Measurements from ENCODE around the gene GABRB1.

GABRB1 gene

DNA sequence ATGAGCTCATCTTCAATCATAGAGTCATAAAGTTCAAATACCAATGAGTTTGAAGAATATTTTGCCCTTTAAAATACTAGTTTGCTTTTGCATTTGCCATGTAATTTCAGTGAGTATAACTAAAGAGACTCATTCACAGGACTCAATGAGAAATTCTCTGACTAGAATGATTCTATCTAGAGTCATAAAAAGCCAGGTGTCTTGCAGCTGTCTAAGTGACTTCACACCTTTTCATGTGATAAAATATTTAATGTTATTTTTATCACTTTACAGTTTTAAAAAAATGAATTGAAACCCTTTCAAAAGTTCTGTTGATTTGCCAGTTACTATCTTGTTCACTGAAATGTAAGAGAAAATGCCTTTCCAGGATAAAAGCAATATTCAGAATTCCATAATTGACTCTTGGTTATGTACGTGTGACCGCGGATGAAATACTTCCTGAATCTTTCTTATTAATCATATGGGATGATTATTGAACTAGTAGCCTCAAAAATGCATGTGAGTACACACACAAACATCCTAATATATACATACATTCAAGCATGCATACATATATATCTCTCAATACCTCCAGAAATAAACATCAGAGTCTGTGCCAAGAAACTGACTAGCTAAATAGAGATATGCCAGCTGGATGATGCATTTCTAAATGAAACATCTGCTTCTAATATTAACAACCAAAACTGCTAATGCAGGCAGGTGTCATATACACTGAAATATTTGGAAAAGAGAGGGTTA, 87.0 kb downstream of the GABRB1 start:
- no peak overlapping the region for H3K4me3 ChIP-seq (ENCODE audit: low read depth, low read length)
- in situ Hi-C loops (cut with HindIII; ENCODE audit: low sequenced_read_pairs): no loop called here
- DNase-seq (ENCODE audit: low read depth): no peak
- TF ChIP-seq, protein P1, sequence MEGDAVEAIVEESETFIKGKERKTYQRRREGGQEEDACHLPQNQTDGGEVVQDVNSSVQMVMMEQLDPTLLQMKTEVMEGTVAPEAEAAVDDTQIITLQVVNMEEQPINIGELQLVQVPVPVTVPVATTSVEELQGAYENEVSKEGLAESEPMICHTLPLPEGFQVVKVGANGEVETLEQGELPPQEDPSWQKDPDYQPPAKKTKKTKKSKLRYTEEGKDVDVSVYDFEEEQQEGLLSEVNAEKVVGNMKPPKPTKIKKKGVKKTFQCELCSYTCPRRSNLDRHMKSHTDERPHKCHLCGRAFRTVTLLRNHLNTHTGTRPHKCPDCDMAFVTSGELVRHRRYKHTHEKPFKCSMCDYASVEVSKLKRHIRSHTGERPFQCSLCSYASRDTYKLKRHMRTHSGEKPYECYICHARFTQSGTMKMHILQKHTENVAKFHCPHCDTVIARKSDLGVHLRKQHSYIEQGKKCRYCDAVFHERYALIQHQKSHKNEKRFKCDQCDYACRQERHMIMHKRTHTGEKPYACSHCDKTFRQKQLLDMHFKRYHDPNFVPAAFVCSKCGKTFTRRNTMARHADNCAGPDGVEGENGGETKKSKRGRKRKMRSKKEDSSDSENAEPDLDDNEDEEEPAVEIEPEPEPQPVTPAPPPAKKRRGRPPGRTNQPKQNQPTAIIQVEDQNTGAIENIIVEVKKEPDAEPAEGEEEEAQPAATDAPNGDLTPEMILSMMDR (IDR thresholded peaks at IDR 0.05; ENCODE audit: low read depth, low read length, missing control alignments): no peak

DNA sequence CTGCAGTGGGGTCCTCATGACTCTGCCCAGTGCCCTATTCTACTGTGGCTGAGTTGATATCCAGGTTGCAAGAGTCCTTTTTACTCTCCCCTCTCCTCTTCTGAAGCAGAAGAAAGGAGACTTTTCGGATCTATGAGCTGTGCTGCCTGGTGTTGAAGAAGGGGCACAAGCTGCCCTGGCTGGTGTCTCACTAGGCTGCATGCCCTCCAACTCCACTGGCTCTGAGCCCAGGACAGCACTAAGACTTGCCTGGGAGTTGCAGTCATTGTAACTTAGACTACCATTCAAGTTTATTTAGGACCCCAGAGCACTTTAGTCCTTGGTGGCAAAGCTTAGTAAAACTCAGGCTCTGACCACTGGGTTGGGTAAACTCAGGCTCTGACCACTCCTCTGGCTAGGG, 89.4 kb downstream of the GABRB1 start:
- TF ChIP-seq, protein P1 (IDR thresholded peaks at IDR 0.05; ENCODE audit: low read depth, low read length, missing control alignments): no peak
- no peak for DNase-seq (ENCODE audit: low read depth)
- in situ Hi-C loops (cut with HindIII; ENCODE audit: low sequenced_read_pairs): no loop called here
- H3K4me3 ChIP-seq (ENCODE audit: low read depth, low read length): no peak overlapping the region

DNA sequence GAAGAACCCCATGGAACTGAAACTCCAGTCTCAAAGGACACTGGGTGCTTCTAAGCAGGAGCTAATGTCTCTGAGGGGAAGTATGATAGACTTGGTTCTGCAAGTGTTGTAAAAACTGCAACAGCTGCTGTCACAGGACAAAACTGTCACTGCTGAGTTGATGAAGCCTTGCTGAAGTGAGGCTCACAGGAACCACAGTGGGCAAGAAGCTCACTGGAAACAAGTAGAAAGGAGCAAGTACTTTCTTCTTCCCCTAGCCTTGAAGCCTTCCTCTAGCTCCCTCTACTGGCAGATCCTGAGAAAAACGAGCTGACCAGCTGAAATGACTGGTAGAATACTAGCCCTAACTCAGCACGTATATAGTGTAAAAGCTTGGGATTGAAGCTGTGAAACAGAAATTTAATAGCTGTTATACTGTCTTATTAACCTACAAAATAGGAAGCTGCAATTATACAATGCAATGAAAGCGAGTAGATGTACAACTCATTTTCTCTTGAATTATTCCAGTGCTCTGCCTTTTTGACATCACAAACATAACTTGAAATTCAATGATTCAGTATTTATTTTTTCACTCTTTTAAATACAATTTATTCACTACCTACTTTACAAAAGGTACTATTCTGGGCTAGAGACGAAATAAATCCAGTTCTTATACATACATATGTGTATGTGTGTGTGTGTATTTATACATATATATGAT, 91.4 kb downstream of the GABRB1 start:
- DNase-seq (ENCODE audit: low read depth): peak; percentile 70
- in situ Hi-C loops (cut with HindIII; ENCODE audit: low sequenced_read_pairs): no loop called here
- TF ChIP-seq, protein P1 (IDR thresholded peaks at IDR 0.05; ENCODE audit: low read depth, low read length, missing control alignments): peak; percentile 97
- H3K4me3 ChIP-seq (ENCODE audit: low read depth, low read length): no peak overlapping the region

DNA sequence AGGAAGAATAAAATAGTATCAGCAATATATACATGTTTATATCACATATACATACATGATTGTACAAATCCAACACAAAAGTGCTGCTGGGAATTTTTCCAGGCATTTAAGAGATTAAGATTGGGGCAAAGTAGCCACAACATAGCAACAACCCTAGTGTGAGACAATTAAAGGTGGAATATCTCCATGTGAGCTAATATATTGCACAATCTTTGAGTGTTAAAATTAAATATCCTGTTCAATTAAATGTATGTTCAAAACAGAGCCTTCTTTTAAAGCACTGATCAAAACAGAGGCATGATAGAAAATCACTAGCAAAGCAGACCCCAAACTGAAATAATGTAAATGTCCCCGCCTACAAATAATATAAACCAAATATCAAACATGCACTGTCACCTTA, 97.6 kb downstream of the GABRB1 start:
- H3K4me3 ChIP-seq (ENCODE audit: low read depth, low read length): no peak overlapping the region
- no peak for DNase-seq (ENCODE audit: low read depth)
- in situ Hi-C loops (cut with HindIII; ENCODE audit: low sequenced_read_pairs): no loop called here
- TF ChIP-seq, protein P1 (IDR thresholded peaks at IDR 0.05; ENCODE audit: low read depth, low read length, missing control alignments): no peak

DNA sequence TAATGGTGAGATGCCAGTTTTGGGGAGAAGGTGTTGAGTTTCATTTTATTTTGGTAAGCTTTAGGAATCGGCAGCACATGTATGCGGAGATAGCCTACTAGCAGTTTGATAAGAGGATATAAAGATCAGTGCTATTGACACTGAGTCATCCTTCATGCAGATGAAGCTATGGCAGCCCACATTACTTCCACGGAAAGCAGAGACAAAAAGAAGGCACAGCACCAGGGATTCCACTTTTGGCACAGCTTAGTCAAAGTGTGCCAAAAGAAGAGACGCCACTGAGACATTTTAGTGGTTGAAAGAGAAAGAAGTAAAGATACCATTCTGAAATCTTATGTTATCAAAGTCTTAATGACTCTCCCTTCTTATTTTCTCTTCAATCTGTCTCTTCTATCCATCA, 103.8 kb downstream of the GABRB1 start:
- no peak overlapping the region for H3K4me3 ChIP-seq (ENCODE audit: low read depth, low read length)
- TF ChIP-seq, protein P1 (IDR thresholded peaks at IDR 0.05; ENCODE audit: low read depth, low read length, missing control alignments): no peak
- DNase-seq (ENCODE audit: low read depth): no peak
- in situ Hi-C loops (cut with HindIII; ENCODE audit: low sequenced_read_pairs): no loop called here

DNA sequence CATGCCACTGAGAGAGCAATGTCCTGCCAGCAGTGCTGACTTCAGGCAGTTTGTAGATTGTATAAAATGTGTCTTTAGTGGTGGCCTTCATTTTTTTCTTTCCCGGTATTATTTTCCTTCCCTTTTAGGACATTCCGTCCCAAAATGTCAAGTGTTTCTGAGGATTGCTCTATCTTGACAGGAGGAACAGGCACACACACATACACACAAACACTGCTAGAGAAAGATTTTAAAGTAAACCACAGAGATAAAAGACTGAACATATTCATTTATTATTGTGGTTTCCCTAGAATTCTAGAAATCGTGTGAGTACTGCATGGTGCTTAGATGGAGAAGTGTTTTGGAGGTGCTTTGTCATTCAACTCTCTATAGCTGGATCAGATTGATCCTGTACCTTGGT, 111.9 kb downstream of the GABRB1 start:
- H3K4me3 ChIP-seq (ENCODE audit: low read depth, low read length): no peak overlapping the region
- in situ Hi-C loops (cut with HindIII; ENCODE audit: low sequenced_read_pairs): no loop called here
- TF ChIP-seq, protein P1 (IDR thresholded peaks at IDR 0.05; ENCODE audit: low read depth, low read length, missing control alignments): no peak

More for the DNA sequence above, 111.9 kb downstream of the GABRB1 start:
- no peak for DNase-seq (ENCODE audit: low read depth)

All from astrocyte of the cerebellum (primary cell).